ENCODE data around the gene FBXL15. TPM values are rescaled to one million over a fixed set of nuclear protein-coding genes. Genes with fewer than 3 reads are reported as not detected.

FBXL15 gene
- total and polyA plus RNA-seq, 9 of the 15 experiments (the other 6 are each of a cell fraction or from before 2014, with no cell fraction given), result 0.08 to 25.9 (median 3.5) TPM

- TF ChIP-seq TAF1 (IDR thresholded peaks at IDR 0.05; ENCODE audit: control insufficient read depth, extremely low read depth, insufficient read depth, low read length, severe bottlenecking) (peak; percentile 31), SUPT5H (IDR thresholded peaks at IDR 0.05) (peak; percentile 46), U2AF1 (optimal IDR thresholded peaks at IDR 0.05; ENCODE audit: low read depth, low read length) (peak; percentile 29), SAFB (IDR thresholded peaks at IDR 0.05; ENCODE audit: borderline replicate concordance, low read depth, low read length) (peak; percentile 55; the same call in 1 of the 2 replicates), RBM22 (IDR thresholded peaks at IDR 0.05; ENCODE audit: low read depth, low read length, poor library complexity, severe bottlenecking) (peak; percentile 38), ARID1B (IDR thresholded peaks at IDR 0.05) (0 out of 2 replicates have a peak, but pooled peaks have one; percentile 25)
- TF ChIP-seq, protein P1, sequence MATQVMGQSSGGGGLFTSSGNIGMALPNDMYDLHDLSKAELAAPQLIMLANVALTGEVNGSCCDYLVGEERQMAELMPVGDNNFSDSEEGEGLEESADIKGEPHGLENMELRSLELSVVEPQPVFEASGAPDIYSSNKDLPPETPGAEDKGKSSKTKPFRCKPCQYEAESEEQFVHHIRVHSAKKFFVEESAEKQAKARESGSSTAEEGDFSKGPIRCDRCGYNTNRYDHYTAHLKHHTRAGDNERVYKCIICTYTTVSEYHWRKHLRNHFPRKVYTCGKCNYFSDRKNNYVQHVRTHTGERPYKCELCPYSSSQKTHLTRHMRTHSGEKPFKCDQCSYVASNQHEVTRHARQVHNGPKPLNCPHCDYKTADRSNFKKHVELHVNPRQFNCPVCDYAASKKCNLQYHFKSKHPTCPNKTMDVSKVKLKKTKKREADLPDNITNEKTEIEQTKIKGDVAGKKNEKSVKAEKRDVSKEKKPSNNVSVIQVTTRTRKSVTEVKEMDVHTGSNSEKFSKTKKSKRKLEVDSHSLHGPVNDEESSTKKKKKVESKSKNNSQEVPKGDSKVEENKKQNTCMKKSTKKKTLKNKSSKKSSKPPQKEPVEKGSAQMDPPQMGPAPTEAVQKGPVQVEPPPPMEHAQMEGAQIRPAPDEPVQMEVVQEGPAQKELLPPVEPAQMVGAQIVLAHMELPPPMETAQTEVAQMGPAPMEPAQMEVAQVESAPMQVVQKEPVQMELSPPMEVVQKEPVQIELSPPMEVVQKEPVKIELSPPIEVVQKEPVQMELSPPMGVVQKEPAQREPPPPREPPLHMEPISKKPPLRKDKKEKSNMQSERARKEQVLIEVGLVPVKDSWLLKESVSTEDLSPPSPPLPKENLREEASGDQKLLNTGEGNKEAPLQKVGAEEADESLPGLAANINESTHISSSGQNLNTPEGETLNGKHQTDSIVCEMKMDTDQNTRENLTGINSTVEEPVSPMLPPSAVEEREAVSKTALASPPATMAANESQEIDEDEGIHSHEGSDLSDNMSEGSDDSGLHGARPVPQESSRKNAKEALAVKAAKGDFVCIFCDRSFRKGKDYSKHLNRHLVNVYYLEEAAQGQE (IDR thresholded peaks at IDR 0.05; ENCODE audit: borderline replicate concordance), result peak; percentile 46; the same call in 1 of the 2 replicates
- TF ChIP-seq, protein P1 (CRISPR knock-in tag; IDR thresholded peaks at IDR 0.05; ENCODE audit: low read depth), result no peak
- TF ChIP-seq, protein P2, sequence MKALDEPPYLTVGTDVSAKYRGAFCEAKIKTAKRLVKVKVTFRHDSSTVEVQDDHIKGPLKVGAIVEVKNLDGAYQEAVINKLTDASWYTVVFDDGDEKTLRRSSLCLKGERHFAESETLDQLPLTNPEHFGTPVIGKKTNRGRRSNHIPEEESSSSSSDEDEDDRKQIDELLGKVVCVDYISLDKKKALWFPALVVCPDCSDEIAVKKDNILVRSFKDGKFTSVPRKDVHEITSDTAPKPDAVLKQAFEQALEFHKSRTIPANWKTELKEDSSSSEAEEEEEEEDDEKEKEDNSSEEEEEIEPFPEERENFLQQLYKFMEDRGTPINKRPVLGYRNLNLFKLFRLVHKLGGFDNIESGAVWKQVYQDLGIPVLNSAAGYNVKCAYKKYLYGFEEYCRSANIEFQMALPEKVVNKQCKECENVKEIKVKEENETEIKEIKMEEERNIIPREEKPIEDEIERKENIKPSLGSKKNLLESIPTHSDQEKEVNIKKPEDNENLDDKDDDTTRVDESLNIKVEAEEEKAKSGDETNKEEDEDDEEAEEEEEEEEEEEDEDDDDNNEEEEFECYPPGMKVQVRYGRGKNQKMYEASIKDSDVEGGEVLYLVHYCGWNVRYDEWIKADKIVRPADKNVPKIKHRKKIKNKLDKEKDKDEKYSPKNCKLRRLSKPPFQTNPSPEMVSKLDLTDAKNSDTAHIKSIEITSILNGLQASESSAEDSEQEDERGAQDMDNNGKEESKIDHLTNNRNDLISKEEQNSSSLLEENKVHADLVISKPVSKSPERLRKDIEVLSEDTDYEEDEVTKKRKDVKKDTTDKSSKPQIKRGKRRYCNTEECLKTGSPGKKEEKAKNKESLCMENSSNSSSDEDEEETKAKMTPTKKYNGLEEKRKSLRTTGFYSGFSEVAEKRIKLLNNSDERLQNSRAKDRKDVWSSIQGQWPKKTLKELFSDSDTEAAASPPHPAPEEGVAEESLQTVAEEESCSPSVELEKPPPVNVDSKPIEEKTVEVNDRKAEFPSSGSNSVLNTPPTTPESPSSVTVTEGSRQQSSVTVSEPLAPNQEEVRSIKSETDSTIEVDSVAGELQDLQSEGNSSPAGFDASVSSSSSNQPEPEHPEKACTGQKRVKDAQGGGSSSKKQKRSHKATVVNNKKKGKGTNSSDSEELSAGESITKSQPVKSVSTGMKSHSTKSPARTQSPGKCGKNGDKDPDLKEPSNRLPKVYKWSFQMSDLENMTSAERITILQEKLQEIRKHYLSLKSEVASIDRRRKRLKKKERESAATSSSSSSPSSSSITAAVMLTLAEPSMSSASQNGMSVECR (CRISPR knock-in tag; IDR thresholded peaks at IDR 0.05), result peak; percentile 57; the same call in 1 of the 2 replicates
Measured at GRCh38 chr10:102421757-102422512, 1.3 kb downstream of the FBXL15 start (continued).
